ENCODE results near the gene PFN1.

Gene PFN1

GRCh38 chr17:4897785-4898184 lies 50.5 kb downstream of the PFN1 start:
- H3K9me3 ChIP-seq (ENCODE audit: control insufficient read depth in 2 of 2, low read length in 2 of 2), result no peaks in the 10 kb centered on the region
- peaks cover 4 to 5% of the 10 kb centered on the region in 2 donors for H3K27me3 ChIP-seq (ENCODE audit: control insufficient read depth in 2 of 2, insufficient read depth in 2 of 2, low read length in 2 of 2)
- H3K9ac ChIP-seq (ENCODE audit: low read depth in 1 of 2, low read length in 2 of 2), result no peak overlapping the region
- peaks cover 17 to 21% of the 10 kb centered on the region in 2 donors for H3K4me1 ChIP-seq (ENCODE audit: control insufficient read depth in 2 of 2, insufficient read depth in 2 of 2, low read length in 2 of 2)
- H3K36me3 ChIP-seq (ENCODE audit: control insufficient read depth in 2 of 2, insufficient read depth in 2 of 2, low read length in 2 of 2), result peaks cover 41 to 46% of the 10 kb centered on the region in 2 donors
- H3K4me3 ChIP-seq (ENCODE audit: low read length in 2 of 2), result no peak overlapping the region
- no peak overlapping the region for H3K27ac ChIP-seq (ENCODE audit: low read depth in 2 of 2, low read length in 2 of 2)

- Histone ChIP-seq H3K9me3 (ENCODE audit: control insufficient read depth in 2 of 2, low read length in 2 of 2) (no peaks in the 10 kb centered on the region), H3K4me1 (ENCODE audit: control insufficient read depth in 2 of 2, insufficient read depth in 2 of 2, low read length in 2 of 2) (peaks cover 15 to 17% of the 10 kb centered on the region in 2 donors), H3K9ac (ENCODE audit: low read depth in 1 of 2, low read length in 2 of 2) (no peak overlapping the region), H3K4me3 (ENCODE audit: low read length in 2 of 2) (no peak overlapping the region), H3K27ac (ENCODE audit: low read depth in 2 of 2, low read length in 2 of 2) (no peak overlapping the region), H3K36me3 (ENCODE audit: control insufficient read depth in 2 of 2, insufficient read depth in 2 of 2, low read length in 2 of 2) (peaks cover 44 to 50% of the 10 kb centered on the region in 2 donors), H3K27me3 (ENCODE audit: control insufficient read depth in 2 of 2, insufficient read depth in 2 of 2, low read length in 2 of 2) (peaks cover 4 to 5% of the 10 kb centered on the region in 2 donors)
Observed at GRCh38 chr17:4897198-4897687, 51.1 kb downstream of the PFN1 start.

DNA sequence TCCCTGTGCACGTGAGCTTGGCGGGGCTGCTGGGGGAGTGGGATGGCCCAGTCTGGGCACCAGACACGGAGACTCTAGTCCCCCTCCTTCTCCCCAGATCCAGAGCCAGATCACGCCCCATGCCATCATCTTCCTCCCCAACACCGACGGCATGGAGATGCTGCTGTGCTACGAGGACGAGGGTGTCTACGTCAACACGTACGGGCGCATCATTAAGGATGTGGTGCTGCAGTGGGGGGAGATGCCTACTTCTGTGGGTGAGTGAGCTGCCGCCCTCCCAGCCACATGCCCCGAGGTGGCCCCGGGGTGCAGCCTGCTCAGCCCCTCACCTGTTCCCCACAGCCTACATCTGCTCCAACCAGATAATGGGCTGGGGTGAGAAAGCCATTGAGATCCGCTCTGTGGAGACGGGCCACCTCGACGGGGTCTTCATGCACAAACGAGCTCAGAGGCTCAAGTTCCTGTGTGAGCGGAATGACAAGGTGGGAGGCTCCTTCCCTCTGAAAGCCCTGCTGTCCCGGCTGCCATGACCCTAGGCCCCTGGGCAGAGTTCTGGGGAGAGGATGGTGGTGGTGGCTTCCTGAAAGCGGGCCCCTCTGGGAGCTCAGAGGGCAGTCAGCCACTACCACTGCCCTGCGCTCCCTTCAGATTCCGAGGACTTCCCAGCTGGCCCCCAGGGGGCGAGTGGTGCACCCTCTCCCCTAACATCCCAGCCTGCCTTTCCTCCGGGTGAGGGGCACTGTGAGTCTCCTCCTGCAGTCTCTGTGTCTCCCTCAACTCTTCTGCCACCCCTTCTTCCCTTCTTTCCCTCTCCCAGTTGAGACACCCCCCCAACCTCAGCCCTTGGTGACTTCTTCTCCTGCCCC lies 51.8 kb downstream of the PFN1 start:
- Histone ChIP-seq H3K36me3 (ENCODE audit: control insufficient read depth in 2 of 2, insufficient read depth in 2 of 2, low read length in 2 of 2) (peaks cover 49 to 56% of the 10 kb centered on the region in 2 donors), H3K9ac (ENCODE audit: low read depth in 1 of 2, low read length in 2 of 2) (no peak overlapping the region), H3K27me3 (ENCODE audit: control insufficient read depth in 2 of 2, insufficient read depth in 2 of 2, low read length in 2 of 2) (peaks cover 4 to 5% of the 10 kb centered on the region in 2 donors), H3K4me1 (ENCODE audit: control insufficient read depth in 2 of 2, insufficient read depth in 2 of 2, low read length in 2 of 2) (peaks cover 15 to 17% of the 10 kb centered on the region in 2 donors), H3K4me3 (ENCODE audit: low read length in 2 of 2) (no peak overlapping the region), H3K27ac (ENCODE audit: low read depth in 2 of 2, low read length in 2 of 2) (no peak overlapping the region), H3K9me3 (ENCODE audit: control insufficient read depth in 2 of 2, low read length in 2 of 2) (no peaks in the 10 kb centered on the region)

- H3K27me3 ChIP-seq (ENCODE audit: control insufficient read depth in 2 of 2, insufficient read depth in 2 of 2, low read length in 2 of 2), result peaks cover 4 to 5% of the 10 kb centered on the region in 2 donors
- peaks cover 56 to 64% of the 10 kb centered on the region in 2 donors for H3K36me3 ChIP-seq (ENCODE audit: control insufficient read depth in 2 of 2, insufficient read depth in 2 of 2, low read length in 2 of 2)
- no peak overlapping the region for H3K27ac ChIP-seq (ENCODE audit: low read depth in 2 of 2, low read length in 2 of 2)
- no peaks in the 10 kb centered on the region for H3K9me3 ChIP-seq (ENCODE audit: control insufficient read depth in 2 of 2, low read length in 2 of 2)
- H3K4me3 ChIP-seq (ENCODE audit: low read length in 2 of 2), result no peak overlapping the region
- H3K9ac ChIP-seq (ENCODE audit: low read depth in 1 of 2, low read length in 2 of 2), result no peak overlapping the region
- H3K4me1 ChIP-seq (ENCODE audit: control insufficient read depth in 2 of 2, insufficient read depth in 2 of 2, low read length in 2 of 2), result peaks cover 11 to 17% of the 10 kb centered on the region in 2 donors
Observed at GRCh38 chr17:4895657-4896331, 52.5 kb downstream of the PFN1 start.

Measured in mucosa of rectum (tissue), 2 donors.